CD4-positive, alpha-beta T cell treated with Interferon alpha-2 for 1 hour (primary cell): ENCODE measurements around the gene PARD3.

Source experiments
- DNase-seq, 2 donors: peaks; one replicate each; pipeline ENCODE4 v3.0.0-alpha.2; 2020 to 2022

Gene PARD3

GRCh38 chr10:34193931-34194626, 621.0 kb downstream of the PARD3 start:
- no peak for DNase-seq

DNA sequence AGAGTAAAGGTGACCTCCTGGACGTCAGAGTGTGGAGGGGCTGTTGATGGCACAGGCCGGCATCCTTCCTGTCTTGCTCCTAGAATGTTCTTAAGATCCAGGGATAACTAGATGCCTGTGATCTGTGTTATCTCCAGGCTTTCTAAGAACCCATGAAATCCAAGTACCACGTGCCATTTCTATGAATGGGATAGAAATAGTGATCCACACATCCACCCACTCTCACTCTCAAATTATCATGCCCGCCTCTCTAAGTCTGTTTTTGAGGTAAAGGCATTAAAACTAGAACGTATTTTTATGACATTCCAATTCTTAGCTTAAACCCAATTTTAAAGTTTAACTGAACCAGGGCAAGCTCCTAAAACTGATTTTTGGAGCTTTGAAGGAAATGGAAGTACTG, 622.5 kb downstream of the PARD3 start:
- no peak for DNase-seq

DNA sequence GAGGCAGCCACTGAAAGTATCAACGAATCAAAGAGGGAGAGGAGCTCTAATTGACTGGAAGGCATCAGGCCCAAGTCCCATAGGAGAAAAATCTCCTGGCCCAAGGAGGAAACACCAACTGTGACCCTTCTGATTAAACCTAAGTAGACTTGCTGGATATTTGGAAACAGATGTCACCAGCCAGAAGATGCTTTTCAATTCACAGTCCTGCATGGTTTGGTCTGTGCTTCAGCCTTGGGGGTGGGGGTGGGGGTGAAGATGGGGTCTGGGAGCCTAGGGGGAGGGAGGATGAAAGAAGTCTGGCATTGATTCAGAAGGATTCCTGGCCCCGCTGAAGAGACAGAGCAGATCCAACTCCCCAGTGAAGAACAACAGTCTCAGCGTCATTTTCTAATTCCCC, 623.7 kb downstream of the PARD3 start:
- no peak for DNase-seq

DNA sequence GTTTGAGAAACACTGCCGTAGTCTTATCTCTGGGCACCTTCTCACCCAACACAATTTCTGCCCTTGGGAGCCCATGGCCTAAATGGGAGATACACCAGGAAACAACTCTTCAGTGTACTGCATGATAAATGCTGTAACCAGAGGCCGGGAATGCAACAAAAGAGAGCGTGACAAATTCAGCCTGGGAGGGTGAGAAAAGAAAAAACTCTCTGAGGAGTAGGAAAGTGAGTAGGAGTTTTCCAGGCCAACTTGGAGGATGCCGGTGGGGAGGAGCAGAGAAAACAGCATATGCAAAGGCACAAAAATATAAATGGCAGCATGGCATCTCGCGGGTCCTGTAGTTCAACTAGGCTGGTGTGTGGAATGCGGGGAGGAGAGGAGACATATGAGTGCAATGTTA, 624.5 kb downstream of the PARD3 start:
- no peak for DNase-seq

- DNase-seq, result no peak
These were observed 625.3 kb downstream of the PARD3 start for GRCh38 chr10:34189830-34190229.

- DNase-seq, result no peak
These were observed 626.9 kb downstream of the PARD3 start for GRCh38 chr10:34188221-34188620.

GRCh38 chr10:34187201-34187600, 627.9 kb downstream of the PARD3 start:
- no peak for DNase-seq

DNA sequence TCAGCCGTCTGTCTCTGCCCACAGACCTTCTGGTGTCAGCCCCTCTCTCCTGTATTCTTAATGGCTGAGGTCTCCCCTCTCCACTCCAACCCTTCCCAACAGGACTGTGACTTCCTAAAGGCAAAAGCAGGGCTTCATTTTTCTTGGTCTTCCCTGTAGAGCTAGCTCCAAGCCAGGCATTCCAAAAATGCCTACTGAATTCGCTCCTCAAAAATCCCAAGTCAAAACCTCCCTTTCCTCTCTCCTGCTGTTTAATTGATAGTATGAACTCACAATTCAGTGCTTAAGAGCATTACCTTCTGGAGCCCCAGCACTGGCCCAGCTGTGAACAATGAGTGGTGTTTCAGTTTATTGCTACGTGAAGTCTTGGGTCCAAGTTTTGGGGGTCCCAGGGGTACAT, 628.4 kb downstream of the PARD3 start:
- DNase-seq, result no peak

- DNase-seq, result no peak
These were observed 629.1 kb downstream of the PARD3 start for GRCh38 chr10:34185998-34186397.

GRCh38 chr10:34184939-34185386, 630.1 kb downstream of the PARD3 start:
- DNase-seq, result no peak

- no peak for DNase-seq
These were observed 630.7 kb downstream of the PARD3 start for GRCh38 chr10:34184397-34184796.

DNA sequence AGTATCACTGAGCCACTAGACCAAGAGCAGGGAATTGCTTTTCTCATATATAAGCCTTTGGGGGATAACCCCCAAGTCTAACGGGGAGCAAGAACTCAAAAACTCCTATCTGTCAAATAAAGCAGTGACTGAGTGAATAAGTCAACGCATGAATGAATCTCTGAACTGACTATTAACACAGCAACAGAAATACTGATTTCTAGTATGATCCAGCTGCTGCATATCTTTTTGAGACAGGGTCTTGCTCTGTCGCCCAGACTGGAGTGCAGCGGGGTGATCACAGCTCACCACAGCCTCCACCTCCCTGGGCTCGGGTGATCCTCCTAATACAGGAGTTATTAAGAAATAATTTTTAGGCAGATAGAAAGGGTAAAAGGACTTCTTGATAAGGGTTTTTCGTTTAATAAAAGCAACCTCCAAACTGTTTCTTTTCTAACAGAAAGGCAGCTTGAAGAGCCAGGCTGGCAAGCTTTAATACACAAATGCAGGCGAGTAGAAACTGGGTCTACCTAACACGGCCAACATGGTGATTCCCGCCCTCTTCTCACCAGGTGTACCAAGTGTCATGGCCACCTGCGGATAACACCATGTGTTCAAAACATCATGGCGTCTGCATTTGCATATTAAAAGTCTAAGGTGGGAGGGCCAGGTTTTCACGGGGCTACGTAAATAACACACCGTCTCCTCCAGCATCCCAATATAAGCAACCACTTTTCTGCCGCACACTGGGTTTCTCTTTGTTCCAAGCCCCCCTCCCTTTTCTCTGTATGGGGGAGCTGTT, 631.9 kb downstream of the PARD3 start:
- DNase-seq, result no peak

- no peak for DNase-seq
These were observed 633.4 kb downstream of the PARD3 start for GRCh38 chr10:34181553-34182300.

DNA sequence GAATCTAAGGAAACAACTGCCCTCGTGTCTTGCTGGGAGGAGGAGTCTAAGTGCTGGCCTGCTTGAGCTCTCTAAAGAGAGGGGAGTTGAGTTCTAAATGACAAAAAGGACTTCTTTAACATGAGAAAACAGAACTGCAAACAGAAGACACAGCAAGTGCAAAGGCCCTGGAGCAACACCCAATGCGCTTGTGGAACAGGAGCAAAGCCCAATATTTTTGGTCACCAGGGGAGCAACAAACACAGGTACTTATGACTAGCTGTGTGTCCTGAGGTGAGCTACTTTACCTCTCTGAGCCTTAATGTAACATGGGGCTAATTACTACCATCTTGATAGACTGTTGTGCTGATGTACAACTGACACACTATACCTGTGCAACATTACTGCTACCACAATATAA, 634.3 kb downstream of the PARD3 start:
- DNase-seq, result no peak

DNA sequence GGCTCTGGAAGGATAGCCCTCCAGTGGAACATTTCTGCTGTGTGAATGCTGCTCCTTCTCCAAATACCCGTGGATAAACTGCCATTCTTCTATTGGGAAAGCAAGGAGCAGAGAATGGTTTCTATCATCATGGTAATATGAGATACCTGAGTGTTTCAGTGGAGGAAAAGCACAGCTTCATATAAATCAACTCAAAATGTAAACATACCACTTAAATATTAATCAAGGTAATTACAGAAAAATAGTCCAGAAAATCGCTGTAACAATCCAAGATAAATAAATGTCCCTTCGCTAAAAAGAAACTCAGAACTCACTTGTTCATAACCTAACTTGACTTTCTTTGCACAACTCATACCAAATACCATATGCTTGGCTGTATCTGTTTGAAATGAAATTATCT, 635.8 kb downstream of the PARD3 start:
- DNase-seq, result no peak

DNA sequence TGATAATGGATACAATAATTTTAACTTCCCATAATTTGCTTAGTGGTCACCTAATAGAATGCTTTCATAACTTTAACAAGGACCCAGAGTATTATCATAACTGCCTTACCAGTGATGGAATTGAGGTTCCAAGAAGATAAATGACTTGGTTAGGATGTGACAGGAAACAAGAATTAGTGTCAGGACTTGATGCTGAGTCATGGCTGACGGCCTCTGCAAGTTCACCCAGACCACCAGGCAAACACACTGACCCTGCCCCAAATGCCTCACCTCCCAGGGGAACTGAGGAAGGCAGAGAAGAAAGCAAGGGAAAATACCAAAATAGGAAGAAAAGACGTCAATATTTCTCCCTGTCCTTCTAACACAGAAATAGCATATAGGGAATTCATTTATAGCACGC, 636.3 kb downstream of the PARD3 start:
- DNase-seq, result no peak

- no peak for DNase-seq
These were observed 636.9 kb downstream of the PARD3 start for GRCh38 chr10:34178196-34178595.

DNA sequence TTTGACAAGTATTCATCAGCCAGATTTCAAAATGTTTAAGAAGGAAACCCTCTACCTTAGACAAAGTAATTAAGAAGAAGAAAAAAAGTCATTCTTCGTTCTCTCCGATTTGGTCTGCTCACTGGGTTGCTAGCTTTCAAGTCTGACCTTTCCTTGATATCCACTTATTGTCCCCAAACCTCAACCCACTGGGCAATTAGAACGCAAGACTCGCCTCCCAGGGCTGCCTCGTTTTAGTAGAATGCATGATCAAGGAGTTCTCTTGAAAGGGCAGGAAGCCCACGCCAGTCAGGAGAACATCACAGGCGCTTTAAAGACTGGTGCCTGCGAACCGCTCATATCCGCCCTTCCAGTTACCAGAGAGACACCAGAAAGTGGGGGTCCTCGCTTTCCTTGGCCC, 637.7 kb downstream of the PARD3 start:
- no peak for DNase-seq

- no peak for DNase-seq
These were observed 638.7 kb downstream of the PARD3 start for GRCh38 chr10:34176351-34176750.

- no peak for DNase-seq
These were observed 640.0 kb downstream of the PARD3 start for GRCh38 chr10:34175121-34175520.

DNA sequence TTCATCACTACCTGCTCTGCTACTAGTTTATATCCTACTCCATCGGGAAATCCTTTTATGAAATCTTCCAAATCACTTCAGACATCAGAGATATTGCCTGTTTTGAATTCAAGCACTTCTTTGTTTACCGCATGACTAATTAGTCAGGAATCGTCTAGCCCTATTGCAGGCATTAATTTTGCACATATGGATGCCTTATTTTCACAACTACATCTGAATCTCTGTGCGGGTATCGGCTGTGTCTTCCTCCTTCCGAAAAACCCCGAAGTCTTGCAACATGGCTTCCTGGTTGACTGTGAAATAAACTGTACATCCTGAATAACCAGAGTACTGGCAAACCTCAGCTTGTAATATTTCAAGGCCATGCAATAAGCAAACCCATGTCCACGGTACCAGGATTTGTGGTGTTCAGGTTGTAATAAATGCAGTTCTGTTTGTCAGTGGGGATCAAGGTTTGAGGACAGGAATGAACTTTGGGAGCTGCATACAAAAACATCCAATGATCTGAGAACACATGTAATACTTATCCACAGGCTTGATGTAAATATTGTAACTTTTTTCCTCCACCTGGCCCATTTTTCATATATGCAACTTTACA, 642.1 kb downstream of the PARD3 start:
- DNase-seq, result no peak

DNA sequence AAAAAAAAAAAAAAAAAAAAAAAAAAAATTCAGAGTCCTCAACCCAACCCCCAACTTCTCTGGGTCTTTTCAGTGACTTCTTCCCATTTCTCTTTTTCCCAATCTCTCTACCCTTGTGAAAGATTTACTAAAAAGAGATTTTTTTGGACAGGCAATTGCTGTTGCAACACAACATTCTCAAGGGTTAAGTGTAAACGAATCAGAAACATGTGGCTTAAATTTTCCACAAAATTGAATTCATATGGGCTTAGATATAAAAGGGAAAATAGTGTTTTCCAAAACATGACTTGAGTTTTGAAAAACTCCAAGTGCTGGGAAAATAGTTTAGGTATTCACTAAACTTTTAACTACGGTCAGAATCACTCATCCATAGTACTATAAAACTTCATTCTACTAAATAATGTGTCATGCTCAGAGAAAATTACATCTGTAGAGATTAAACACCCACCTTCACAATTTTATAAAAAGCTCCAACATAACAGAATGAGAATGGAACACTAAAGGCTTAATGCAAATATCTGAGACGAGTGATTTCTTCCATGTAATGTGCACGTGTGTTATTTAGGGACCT, 643.1 kb downstream of the PARD3 start:
- DNase-seq, result no peak

DNA sequence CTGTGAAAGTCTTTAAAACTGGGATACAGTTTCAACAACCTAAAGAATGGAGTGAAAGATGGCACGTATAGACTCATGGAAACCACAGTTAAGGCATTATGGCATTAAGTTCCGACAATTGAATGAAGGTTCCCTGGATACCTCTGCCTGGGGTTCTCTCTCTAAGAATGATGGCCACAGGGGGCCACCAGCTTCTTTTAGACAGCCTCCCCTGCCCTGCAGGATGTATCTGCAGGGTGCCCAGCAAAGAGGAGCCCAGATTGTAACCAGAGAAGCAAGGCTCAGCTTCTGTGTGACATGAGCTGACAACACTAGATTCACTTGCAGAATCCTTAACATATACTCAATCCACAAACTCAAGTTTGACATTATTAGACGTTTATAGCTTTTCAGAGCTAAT, 645.4 kb downstream of the PARD3 start:
- DNase-seq, result no peak
